NT2/D1 (cell line): ENCODE results near the gene HNRNPM.
"Not testable (repeated sequence)": the region's sequence is repeated elsewhere in the genome, so short reads cannot be mapped to it uniquely, and the experiment has no call there.

Experiments used
- DNase-seq: peaks from one replicate; pipeline ENCODE4 v3.0.0-alpha.2; 2011; ENCODE audit warnings: low read depth, low spot score
- H3K27me3 ChIP-seq: 2 replicates; pipeline ENCODE4 v1.6.0; 2011; ENCODE audit warnings: mild to moderate bottlenecking; ENCODE audit not compliant: insufficient read length, insufficient read depth
- H3K36me3 ChIP-seq: 2 replicates; pipeline ENCODE4 v1.6.1; 2011; ENCODE audit warnings: mild to moderate bottlenecking, low read length, mixed read lengths; ENCODE audit not compliant: insufficient read depth, insufficient read length
- H3K4me1 ChIP-seq: 2 replicates; pipeline ENCODE4 v1.5.1; 2011; ENCODE audit not compliant: insufficient read depth, insufficient read length
- H3K4me3 ChIP-seq: 2 replicates; pipeline ENCODE4 v1.5.1; 2011; ENCODE audit warnings: low read depth; ENCODE audit not compliant: insufficient read length
- H3K9ac ChIP-seq: 2 replicates; pipeline ENCODE4 v1.6.0; 2011; ENCODE audit warnings: low read depth; ENCODE audit not compliant: insufficient read length
- H3K9me3 ChIP-seq: 2 replicates; pipeline ENCODE4 v1.5.1; 2011; ENCODE audit warnings: mild to moderate bottlenecking, low read length; ENCODE audit not compliant: insufficient read depth
- SUZ12 ChIP-seq: IDR thresholded peaks from 2 replicates; pipeline ENCODE4 v1.6.1; 2011; ENCODE audit not compliant: insufficient read length, insufficient read depth; ENCODE audit errors: extremely low read depth
- YY1 ChIP-seq: IDR thresholded peaks from 2 replicates; pipeline ENCODE4 v1.6.1; 2011; ENCODE audit not compliant: insufficient read length, insufficient read depth
- ZNF274 ChIP-seq: IDR thresholded peaks from 2 replicates; pipeline ENCODE4 v1.6.1; 2011; ENCODE audit warnings: mild to moderate bottlenecking, low read depth, low read length

The HNRNPM gene

DNA sequence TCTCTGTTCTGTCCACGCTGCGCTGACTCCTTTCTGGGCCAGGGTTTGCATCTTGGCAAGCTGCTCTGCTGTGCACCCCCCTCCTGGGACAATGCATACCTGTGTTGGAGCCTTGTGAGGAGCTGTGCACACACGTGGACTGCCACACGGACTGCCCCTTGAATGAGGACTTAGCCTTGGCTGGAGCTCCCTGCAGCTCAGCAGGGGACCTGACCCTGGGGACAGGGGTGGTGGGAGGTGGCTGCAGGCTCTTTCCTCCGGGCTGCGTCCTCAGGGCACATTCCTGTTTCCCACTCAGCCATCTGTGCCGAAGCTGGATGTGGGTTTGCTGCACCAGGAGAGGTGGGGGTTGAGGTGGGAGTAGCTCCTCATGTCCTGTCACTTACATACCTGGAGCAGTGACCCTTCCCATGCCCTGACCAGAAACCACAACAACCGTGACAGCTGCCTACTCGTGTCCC is 46.4 kb upstream of the HNRNPM start:
- Histone ChIP-seq H3K9me3 (no peaks in the 10 kb centered on the region), H3K27me3 (no peaks in the 10 kb centered on the region), H3K4me3 (no peak overlapping the region), H3K4me1 (peaks cover 18% of the 10 kb centered on the region), H3K36me3 (peaks cover 57% of the 10 kb centered on the region), H3K9ac (peak overlapping the region; percentile 43)
- no peak for DNase-seq
- TF ChIP-seq SUZ12 = no peak
- no peak for TF ChIP-seq YY1
- TF ChIP-seq ZNF274 = no peak

DNA sequence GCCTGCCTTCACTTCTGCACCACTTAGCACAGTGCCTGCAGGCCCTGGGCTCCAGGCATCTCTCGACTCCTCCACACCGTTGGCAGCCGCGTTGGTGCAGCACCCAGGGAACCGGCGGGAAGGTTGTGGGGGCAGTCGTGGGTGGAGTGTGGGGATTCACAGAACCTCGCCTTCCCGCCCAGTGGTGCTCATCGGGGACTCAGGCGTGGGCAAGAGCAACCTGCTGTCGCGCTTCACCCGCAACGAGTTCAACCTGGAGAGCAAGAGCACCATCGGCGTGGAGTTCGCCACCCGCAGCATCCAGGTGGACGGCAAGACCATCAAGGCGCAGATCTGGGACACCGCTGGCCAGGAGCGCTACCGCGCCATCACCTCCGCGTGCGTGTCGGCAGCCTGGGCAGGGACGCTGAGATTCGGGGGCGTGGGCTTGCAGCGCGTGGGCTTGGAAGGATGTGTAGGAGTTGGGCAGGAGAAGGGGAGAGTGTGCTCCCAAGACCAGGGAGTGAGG is 45.0 kb upstream of the HNRNPM start:
- no peaks in the 10 kb centered on the region for H3K9me3 ChIP-seq
- no peaks in the 10 kb centered on the region for H3K27me3 ChIP-seq
- no peak for DNase-seq
- no peak for TF ChIP-seq SUZ12
- peaks cover 57% of the 10 kb centered on the region for H3K36me3 ChIP-seq
- no peak overlapping the region for H3K9ac ChIP-seq
- H3K4me3 ChIP-seq = no peak overlapping the region
- H3K4me1 ChIP-seq = peaks cover 18% of the 10 kb centered on the region

DNA sequence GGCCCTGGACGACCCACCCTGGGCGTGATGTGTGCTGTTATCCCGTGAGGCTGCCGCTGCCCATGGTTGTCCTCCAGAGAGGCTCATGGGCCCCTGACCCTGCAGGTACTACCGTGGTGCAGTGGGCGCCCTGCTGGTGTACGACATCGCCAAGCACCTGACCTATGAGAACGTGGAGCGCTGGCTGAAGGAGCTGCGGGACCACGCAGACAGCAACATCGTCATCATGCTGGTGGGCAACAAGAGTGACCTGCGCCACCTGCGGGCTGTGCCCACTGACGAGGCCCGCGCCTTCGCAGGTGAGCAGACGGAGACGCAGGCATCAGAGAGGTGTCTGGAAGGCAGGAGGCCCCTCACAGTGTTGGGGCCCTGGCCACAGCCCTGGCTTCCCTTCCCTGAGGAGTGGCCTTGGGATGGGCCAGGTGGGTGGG is 42.8 kb upstream of the HNRNPM start:
- H3K4me3 ChIP-seq = no peak overlapping the region
- H3K9me3 ChIP-seq = no peaks in the 10 kb centered on the region
- H3K9ac ChIP-seq = no peak overlapping the region
- H3K4me1 ChIP-seq = peaks cover 19% of the 10 kb centered on the region
- H3K27me3 ChIP-seq = no peaks in the 10 kb centered on the region
- H3K36me3 ChIP-seq = peaks cover 58% of the 10 kb centered on the region
- TF ChIP-seq ZNF274 (no peak), YY1 (no peak), SUZ12 (no peak)
- DNase-seq = no peak

DNA sequence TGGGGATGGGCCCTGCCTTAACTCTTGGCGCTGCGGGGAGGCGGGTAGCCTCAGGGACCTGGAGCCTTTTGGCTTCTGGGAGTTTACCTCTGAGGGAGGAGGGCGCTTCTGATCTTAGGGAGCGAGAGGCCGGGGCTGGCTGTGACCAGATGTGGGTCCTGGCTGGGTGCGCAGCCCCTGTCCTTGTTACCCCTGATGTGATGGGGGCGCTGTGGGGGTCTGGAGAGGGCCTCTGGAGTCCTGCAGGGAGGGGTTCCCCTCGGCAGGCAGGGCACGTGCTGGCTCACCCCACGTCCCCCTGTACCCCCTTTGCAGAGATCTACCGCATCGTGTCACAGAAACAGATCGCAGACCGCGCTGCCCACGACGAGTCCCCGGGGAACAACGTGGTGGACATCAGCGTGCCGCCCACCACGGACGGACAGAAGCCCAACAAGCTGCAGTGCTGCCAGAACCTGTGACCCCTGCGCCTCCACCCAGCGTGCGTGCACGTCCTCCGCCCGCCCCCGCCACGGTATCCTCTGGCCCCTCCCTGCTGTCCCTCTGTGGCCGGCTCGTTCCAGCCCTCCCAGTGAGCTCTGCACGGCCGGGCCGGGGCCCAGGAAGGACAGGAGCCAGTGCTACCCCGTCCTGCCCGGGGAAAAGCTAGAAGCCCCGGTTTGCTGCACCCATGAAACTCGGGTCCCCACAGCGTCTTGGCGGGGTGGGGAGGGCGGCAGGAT is 41.5 kb upstream of the HNRNPM start:
- Histone ChIP-seq H3K9me3 (no peaks in the 10 kb centered on the region), H3K27me3 (no peaks in the 10 kb centered on the region), H3K4me1 (peaks cover 7% of the 10 kb centered on the region), H3K36me3 (peaks cover 53% of the 10 kb centered on the region), H3K4me3 (no peak overlapping the region), H3K9ac (no peak overlapping the region)
- TF ChIP-seq SUZ12 (no peak), ZNF274 (no peak), YY1 (no peak)
- no peak for DNase-seq

DNA sequence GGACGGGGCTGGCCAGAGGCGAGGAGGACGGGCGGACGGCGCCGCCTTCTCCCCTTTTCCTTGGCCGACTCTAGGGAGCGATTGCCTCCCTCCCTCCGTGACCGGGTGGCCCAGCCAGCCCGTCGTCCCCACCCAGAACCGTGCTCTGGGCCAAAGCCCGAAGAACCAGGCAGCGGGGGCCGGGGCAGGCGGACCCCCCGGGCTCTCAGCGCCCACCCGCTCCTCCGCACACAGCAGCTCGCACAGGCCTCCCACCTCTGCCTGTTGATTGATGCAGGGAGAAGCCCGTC is 41.0 kb upstream of the HNRNPM start:
- DNase-seq = no peak
- no peak overlapping the region for H3K9ac ChIP-seq
- peaks cover 51% of the 10 kb centered on the region for H3K36me3 ChIP-seq
- TF ChIP-seq YY1 (no peak), ZNF274 (no peak), SUZ12 (no peak)
- H3K4me3 ChIP-seq = no peak overlapping the region
- peaks cover 3% of the 10 kb centered on the region for H3K4me1 ChIP-seq
- no peaks in the 10 kb centered on the region for H3K27me3 ChIP-seq
- H3K9me3 ChIP-seq = no peaks in the 10 kb centered on the region

DNA sequence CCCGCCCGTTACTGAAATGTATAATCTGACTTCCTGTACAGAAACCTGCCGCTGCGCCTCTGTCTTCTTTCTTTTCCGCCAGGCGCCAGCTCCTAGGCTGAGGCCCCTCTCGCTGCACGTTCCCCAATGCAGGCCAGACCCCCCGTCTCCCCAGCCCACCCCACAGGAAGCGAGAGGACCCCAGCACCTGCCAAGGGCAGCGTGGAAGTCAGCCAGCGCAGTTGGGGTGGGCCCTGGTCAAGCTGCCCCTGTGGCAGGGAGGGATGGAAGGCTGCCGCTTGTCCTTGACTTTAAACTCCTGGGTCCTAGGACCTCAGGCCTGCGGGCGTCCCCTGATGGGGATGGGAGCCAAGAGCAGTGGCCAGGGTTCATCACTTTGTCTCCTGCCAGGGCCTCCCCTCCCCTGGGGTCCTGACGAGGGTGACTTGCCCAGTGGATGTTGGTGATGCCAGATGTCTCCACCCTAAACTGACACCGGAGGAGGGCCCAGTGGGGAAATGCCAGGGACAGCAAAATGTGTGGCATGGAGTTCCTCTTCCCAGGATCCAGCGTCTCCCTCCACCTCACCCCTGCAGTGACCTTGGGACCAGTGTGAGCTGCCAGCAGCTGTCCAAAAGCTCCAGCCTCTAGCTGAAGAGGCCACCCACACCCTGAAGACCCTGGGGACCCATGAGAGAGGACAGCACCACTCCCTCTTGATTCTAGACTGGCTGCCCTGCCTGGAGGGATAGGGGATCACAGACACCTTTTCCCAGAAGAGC is 40.2 kb upstream of the HNRNPM start:
- TF ChIP-seq YY1 = no peak
- TF ChIP-seq ZNF274 = no peak
- TF ChIP-seq SUZ12 = no peak
- peaks cover 3% of the 10 kb centered on the region for H3K4me1 ChIP-seq
- peaks cover 46% of the 10 kb centered on the region for H3K36me3 ChIP-seq
- no peak for DNase-seq
- no peaks in the 10 kb centered on the region for H3K9me3 ChIP-seq
- no peak overlapping the region for H3K4me3 ChIP-seq
- no peak overlapping the region for H3K9ac ChIP-seq
- H3K27me3 ChIP-seq = no peaks in the 10 kb centered on the region

DNA sequence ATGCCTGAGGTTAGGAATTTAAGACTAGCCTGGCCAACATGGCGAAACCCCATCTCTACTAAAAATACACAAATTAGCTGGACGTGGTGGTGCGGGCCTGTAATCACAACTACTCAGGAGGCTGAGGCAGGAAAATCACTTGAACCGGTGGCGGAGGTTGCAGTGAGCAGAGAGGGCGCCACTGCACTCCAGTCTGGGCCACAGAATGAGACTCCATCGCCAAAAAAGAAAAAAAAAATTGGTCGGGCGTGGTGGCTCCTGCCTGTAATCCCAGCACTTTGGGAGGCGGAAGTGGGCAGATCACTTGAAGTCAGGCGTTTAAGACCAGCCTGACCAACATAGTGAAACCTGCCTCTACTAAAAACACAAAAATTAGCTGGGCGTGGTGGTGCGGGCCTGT is 34.1 kb upstream of the HNRNPM start:
- not testable (repeated sequence) for H3K27me3 ChIP-seq, H3K9ac ChIP-seq, H3K9me3 ChIP-seq, H3K4me1 ChIP-seq, H3K36me3 ChIP-seq, DNase-seq, H3K4me3 ChIP-seq
